Effector memory CD4-positive, alpha-beta T cell (primary cell): ENCODE data around the gene TULP4.

ENCODE experiments used
- DNase-seq, 3 donors: peaks; one replicate each; pipeline ENCODE4 v3.0.0-alpha.2; 2020
- H3K27ac ChIP-seq: 2 replicates; pipeline ENCODE4 v1.7.0; 2013; ENCODE audit warnings: mild to moderate bottlenecking, low read length, moderate library complexity; ENCODE audit not compliant: insufficient read depth, poor library complexity, severe bottlenecking
- H3K27me3 ChIP-seq: replicated peaks from 2 replicates; pipeline ENCODE4 v1.7.0; 2013; ENCODE audit warnings: mild to moderate bottlenecking, low read length; ENCODE audit not compliant: insufficient read depth, control insufficient read depth, poor library complexity, severe bottlenecking
- H3K36me3 ChIP-seq: 2 replicates; pipeline ENCODE4 v1.7.0; 2013; ENCODE audit warnings: mild to moderate bottlenecking, low read length, moderate library complexity; ENCODE audit not compliant: control insufficient read depth, insufficient read depth
- H3K4me1 ChIP-seq: 2 replicates; pipeline ENCODE4 v1.7.0; 2013; ENCODE audit warnings: low read length, mild to moderate bottlenecking; ENCODE audit not compliant: control insufficient read depth, insufficient read depth, poor library complexity, severe bottlenecking
- H3K4me3 ChIP-seq: 2 replicates; pipeline ENCODE4 v1.7.0; 2013; ENCODE audit warnings: low read length, low read depth, mild to moderate bottlenecking; ENCODE audit not compliant: insufficient read depth, poor library complexity, severe bottlenecking
- H3K9me3 ChIP-seq: 2 replicates; pipeline ENCODE4 v1.7.0; 2013; ENCODE audit warnings: mild to moderate bottlenecking, low read length, moderate library complexity; ENCODE audit not compliant: control insufficient read depth

TULP4 gene

GRCh38 chr6:158322724-158323560 is 10.7 kb downstream of the TULP4 start:
- no peak for DNase-seq
- Histone ChIP-seq H3K4me1 (peaks cover 5% of the 10 kb centered on the region), H3K4me3 (no peak overlapping the region), H3K27me3 (no peaks in the 10 kb centered on the region), H3K9me3 (no peaks in the 10 kb centered on the region), H3K36me3 (no peaks in the 10 kb centered on the region), H3K27ac (no peak overlapping the region)

GRCh38 chr6:158323561-158323958 is 11.3 kb downstream of the TULP4 start:
- Histone ChIP-seq H3K9me3 (no peaks in the 10 kb centered on the region), H3K4me3 (no peak overlapping the region), H3K27me3 (no peaks in the 10 kb centered on the region), H3K4me1 (peaks cover 5% of the 10 kb centered on the region), H3K36me3 (no peaks in the 10 kb centered on the region), H3K27ac (no peak overlapping the region)
- no peak for DNase-seq

GRCh38 chr6:158324136-158324535 is 11.9 kb downstream of the TULP4 start:
- Histone ChIP-seq H3K9me3 (no peaks in the 10 kb centered on the region), H3K4me1 (peaks cover 5% of the 10 kb centered on the region), H3K4me3 (no peak overlapping the region), H3K36me3 (no peaks in the 10 kb centered on the region), H3K27me3 (no peaks in the 10 kb centered on the region), H3K27ac (no peak overlapping the region)
- no peak for DNase-seq

- no peaks in the 10 kb centered on the region for H3K36me3 ChIP-seq
- H3K9me3 ChIP-seq, result no peaks in the 10 kb centered on the region
- H3K27ac ChIP-seq, result no peak overlapping the region
- no peak for DNase-seq
- no peak overlapping the region for H3K4me3 ChIP-seq
- peaks cover 5% of the 10 kb centered on the region for H3K4me1 ChIP-seq
- H3K27me3 ChIP-seq, result no peaks in the 10 kb centered on the region
Measured at GRCh38 chr6:158327211-158327610, 14.9 kb downstream of the TULP4 start.

DNA sequence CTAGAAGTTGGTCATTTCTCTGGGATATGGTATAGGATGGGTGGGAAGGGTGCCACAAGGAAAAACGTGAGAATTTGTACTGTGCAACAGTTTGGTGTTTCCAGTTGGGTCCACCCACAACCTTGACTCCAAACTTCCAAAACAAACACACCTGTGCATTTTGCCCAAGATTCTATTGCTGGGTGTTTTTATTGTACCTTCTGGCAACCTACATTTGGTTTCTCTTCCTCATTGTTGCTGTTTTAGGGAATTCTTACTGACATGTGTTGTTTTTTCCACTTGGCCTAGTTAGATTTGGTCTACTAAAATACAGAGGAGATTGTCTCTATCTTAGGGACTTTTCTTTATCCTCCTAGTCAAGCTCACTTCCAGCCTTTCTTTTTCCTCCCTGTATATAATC is 16.7 kb downstream of the TULP4 start:
- H3K4me1 ChIP-seq, result no peaks in the 10 kb centered on the region

DNA sequence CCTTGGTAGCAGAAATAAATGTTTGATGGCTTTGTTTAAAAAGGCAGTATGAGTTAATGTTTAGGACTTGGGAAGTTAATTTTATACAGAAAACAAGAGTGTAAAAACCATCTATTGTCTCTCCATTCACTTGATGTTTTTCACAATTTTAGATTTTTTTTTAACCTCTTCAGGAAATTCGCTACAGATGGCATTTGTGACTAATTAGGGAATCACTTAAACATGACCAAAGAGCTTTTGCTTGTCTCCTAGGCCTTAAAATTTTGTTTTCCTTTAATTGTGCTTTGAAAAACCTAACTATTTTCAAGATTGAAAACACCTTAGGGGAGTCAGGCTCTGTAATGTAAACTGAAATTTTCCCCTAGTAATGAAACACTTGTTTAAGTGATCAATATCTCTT is 17.3 kb downstream of the TULP4 start:
- H3K27ac ChIP-seq, result no peak overlapping the region
- no peaks in the 10 kb centered on the region for H3K27me3 ChIP-seq
- no peaks in the 10 kb centered on the region for H3K36me3 ChIP-seq
- H3K4me3 ChIP-seq, result no peak overlapping the region
- H3K9me3 ChIP-seq, result no peaks in the 10 kb centered on the region
- DNase-seq, result no peak
- H3K4me1 ChIP-seq, result no peaks in the 10 kb centered on the region

More for the DNA sequence above, 16.7 kb downstream of the TULP4 start:
- no peak for DNase-seq
- Histone ChIP-seq H3K27ac (no peak overlapping the region), H3K27me3 (no peaks in the 10 kb centered on the region), H3K9me3 (no peaks in the 10 kb centered on the region), H3K4me3 (no peak overlapping the region), H3K36me3 (no peaks in the 10 kb centered on the region)

- Histone ChIP-seq H3K4me3 (no peak overlapping the region), H3K9me3 (no peaks in the 10 kb centered on the region), H3K27ac (no peak overlapping the region), H3K4me1 (no peaks in the 10 kb centered on the region), H3K36me3 (no peaks in the 10 kb centered on the region), H3K27me3 (no peaks in the 10 kb centered on the region)
- DNase-seq, result no peak
Measured at GRCh38 chr6:158330016-158330415, 17.8 kb downstream of the TULP4 start.

- Histone ChIP-seq H3K27me3 (no peaks in the 10 kb centered on the region), H3K36me3 (no peaks in the 10 kb centered on the region), H3K27ac (no peak overlapping the region), H3K9me3 (no peaks in the 10 kb centered on the region), H3K4me3 (no peak overlapping the region), H3K4me1 (no peaks in the 10 kb centered on the region)
- DNase-seq, result no peak
Measured at GRCh38 chr6:158332237-158332636, 20.0 kb downstream of the TULP4 start.

DNA sequence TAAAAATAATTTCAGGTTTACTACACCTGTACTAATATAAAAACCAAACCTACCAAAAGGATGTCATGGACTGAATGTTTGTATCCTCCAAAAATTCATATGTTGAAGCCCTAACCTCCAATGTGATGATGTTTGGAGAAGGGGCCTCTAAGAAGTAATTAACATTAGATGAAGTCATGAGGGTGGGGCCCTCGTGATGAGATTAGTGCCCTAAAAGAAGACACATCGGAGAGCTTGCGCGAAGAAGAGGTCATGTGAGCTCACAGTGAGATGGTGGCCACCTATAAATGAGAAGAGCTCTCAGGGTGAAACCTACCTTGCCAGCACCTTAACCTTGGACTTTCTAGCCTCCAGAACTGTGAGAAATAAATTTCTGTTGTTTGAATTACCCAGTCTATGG is 20.8 kb downstream of the TULP4 start:
- Histone ChIP-seq H3K36me3 (no peaks in the 10 kb centered on the region), H3K4me3 (no peak overlapping the region), H3K4me1 (no peaks in the 10 kb centered on the region), H3K27me3 (no peaks in the 10 kb centered on the region), H3K9me3 (no peaks in the 10 kb centered on the region), H3K27ac (no peak overlapping the region)
- DNase-seq, result no peak

DNA sequence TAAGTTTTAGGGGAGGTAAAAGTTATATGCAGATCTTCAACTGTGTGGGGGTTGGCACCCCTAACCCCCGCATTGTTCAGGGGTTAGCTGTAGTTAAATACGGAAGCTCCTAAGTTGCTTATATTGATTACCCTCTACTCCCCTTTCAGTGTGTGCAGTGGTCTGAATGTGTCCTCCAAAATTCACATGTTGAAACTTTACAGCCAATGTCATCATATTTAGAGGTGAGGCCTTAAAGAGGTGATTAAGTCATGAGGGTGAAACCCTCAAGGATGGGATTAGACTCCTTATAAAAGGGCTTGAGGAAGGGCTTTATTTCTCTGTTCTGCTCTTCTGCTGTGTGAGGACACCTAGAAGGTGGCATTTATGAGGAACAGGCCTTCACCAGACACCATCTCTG is 22.3 kb downstream of the TULP4 start:
- no peak for DNase-seq
- Histone ChIP-seq H3K36me3 (no peaks in the 10 kb centered on the region), H3K27ac (no peak overlapping the region), H3K4me1 (no peaks in the 10 kb centered on the region), H3K9me3 (no peaks in the 10 kb centered on the region), H3K4me3 (no peak overlapping the region), H3K27me3 (no peaks in the 10 kb centered on the region)
